GM03348 (cell line): Measurements from ENCODE around the gene BPI.
"Not testable (repeated sequence)": the region's sequence is repeated elsewhere in the genome, so short reads cannot be mapped to it uniquely, and the experiment has no call there.

ENCODE experiments used
- DNase-seq: peaks from one replicate; pipeline ENCODE4 v3.0.0; 2012; ENCODE audit warnings: low spot score

BPI gene

GRCh38 chr20:38336726-38337125 lies 32.8 kb downstream of the BPI start:
- no peak for DNase-seq

DNA sequence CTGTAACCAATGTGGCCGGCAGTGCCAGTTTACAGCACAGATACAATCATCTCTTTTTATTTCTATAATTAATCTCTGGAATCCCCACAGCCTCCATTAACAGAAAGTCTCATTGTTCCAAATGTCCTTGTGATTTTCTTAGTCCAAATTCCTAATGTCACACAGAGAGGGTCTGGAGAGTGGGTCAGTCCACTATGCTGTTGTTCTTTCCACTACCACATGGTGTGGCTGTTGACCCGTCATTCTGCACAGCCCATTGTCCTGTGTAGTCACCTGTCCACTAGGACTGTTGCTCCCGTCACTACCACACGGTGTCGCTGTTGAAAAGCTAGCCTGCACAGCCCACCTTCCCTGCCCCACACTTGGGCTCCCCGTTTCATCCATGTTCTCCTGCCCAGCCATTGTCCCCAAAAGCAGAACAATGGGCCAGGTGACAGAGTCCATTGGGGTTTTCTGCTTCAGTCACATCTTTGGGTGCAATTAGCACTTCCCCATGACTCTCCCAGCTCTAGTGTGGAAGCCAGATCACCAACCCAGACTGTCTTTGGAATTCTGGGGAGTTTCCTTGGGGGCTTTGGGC lies 33.7 kb downstream of the BPI start:
- no peak for DNase-seq

DNA sequence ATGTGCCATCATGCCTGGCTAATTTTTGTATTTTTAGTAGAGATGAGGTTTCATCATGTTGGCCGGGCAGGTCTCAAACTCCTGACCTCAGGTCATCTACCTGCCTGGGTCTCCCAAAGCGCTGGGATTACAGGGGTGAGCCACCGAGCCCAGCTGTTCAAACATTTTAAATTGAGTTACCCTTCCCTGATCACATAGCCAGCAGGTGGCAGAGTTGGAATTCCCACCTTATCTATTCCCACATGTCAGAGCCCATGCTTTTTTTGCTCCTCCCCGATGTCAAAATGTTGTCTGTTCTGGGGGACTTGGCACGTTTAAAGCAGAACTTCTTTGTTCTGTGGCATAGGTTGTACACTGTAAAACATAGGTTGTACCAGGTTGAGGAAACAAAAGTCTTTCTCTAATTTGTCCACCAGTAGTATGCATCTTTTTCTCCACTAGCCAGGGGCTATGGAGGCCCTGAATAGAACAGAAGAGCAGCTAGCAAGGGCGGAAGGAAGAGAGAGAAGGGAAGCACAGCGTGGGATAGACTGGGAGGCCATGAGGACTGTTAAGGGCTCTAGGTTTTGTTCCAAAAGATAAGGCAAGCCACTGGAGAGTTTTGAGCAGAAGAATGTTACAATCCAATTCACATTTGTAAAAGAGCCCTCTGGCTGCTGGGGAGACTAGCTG lies 35.0 kb downstream of the BPI start:
- no peak for DNase-seq

GRCh38 chr20:38339521-38339896 lies 35.6 kb downstream of the BPI start:
- DNase-seq, result not testable (repeated sequence)

DNA sequence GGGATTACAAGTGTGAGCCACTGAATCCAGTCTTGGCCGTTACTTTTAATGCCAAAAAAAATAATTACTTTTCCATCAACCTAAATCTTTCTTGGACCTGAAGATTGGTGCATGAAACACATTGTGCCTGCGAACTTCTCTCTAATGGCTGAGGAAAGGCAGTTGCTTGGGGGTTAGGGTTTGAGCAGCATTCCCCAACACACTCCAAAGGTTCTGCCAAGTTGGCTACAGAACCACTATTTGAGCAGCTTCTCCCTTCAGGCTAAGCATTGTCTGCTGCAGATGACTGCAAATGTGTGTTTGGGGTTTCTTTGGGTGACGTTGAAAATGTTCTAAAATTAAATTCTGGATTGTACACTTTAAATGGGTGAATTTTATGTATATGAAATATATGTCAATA lies 36.0 kb downstream of the BPI start:
- no peak for DNase-seq

GRCh38 chr20:38340693-38341092 lies 36.7 kb downstream of the BPI start:
- no peak for DNase-seq

GRCh38 chr20:38342216-38342615 lies 38.3 kb downstream of the BPI start:
- DNase-seq, result no peak

GRCh38 chr20:38342713-38343310 lies 38.9 kb downstream of the BPI start:
- DNase-seq, result no peak

DNA sequence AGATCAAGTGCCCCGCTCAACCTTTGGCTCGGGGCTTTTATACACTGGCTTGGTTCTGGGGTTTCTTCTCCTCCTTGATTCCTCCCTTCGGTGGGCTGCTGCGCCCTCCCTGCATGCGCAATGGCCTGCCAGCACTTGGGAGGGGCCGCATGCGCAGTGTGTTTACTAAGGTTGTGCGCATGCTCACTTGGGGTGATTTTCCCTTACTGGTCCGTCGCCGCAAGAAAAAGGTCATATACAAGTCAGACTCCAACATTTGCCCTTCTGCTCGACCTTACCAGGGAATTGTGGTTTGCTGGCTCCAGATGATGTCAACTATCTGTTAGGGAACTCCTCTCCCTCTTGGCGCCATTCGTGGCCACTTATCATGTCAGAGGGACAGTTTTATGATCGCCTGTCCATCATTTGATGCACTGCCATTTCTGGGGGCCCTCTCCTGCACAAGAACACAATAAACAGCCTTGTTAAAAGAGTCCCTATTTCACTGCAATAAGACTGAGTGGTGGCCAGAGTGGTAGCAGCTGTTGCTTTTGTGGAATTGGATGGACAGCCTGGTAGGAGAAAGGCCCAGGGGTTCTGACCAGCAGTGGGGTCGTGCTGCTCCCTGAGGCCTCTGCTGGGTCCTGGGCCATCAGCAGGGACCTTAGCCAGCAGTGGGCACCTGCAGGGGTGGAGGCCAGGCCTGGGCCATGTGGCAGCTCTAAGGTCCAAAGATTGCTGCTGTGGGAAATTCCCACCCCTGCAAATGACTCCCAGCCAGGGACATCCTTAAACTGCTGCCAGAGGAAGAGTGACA lies 39.6 kb downstream of the BPI start:
- DNase-seq, result peak; percentile 45

GRCh38 chr20:38344107-38344701 lies 40.2 kb downstream of the BPI start:
- DNase-seq, result no peak

DNA sequence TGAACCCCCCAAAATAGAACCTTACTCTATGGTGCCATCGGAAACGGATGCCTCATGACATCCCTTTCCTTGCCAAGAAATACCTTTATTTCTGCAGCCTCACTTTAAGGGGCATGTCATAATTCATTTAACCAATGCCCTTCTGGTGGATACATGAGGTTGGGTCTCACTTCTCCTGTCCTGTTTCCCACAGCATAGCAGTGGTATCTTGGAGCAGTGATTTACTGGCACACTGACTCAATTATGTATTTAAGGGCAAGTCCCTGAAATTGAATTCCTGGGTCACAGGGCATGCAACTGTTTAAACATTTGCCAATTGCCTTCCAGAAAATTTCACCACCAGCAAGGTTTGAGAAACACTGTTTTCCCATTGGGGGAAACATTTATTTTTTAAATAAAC lies 41.7 kb downstream of the BPI start:
- no peak for DNase-seq

GRCh38 chr20:38346247-38346651 lies 42.3 kb downstream of the BPI start, which contains the start of gene LBP:
Gene LBP, plus strand, starts transcription at chr20:38346482. Its CDS starts 35 bp downstream, at chr20:38346517.
- DNase-seq, result no peak

DNA sequence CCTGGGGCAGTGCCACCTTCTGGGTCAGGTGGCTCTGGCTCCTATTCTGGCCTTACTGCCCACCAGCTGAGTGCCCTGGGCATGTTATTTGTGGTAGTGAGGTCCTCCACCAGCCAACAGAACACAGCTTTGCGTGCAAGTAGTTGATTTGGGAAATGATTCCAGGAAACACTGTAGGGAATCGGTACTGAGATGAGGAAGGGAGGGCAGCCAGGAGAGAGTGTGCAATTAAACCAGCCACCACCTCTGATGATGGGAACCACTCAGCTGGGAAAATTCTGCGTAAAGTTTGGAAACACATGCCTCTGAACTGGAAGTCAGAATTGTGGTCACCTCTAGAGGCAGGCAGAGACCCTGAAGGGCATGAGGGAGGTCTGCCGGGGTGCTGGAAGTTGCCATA lies 42.8 kb downstream of the BPI start:
- DNase-seq, result no peak

GRCh38 chr20:38349856-38350255 lies 45.9 kb downstream of the BPI start:
- no peak for DNase-seq

DNA sequence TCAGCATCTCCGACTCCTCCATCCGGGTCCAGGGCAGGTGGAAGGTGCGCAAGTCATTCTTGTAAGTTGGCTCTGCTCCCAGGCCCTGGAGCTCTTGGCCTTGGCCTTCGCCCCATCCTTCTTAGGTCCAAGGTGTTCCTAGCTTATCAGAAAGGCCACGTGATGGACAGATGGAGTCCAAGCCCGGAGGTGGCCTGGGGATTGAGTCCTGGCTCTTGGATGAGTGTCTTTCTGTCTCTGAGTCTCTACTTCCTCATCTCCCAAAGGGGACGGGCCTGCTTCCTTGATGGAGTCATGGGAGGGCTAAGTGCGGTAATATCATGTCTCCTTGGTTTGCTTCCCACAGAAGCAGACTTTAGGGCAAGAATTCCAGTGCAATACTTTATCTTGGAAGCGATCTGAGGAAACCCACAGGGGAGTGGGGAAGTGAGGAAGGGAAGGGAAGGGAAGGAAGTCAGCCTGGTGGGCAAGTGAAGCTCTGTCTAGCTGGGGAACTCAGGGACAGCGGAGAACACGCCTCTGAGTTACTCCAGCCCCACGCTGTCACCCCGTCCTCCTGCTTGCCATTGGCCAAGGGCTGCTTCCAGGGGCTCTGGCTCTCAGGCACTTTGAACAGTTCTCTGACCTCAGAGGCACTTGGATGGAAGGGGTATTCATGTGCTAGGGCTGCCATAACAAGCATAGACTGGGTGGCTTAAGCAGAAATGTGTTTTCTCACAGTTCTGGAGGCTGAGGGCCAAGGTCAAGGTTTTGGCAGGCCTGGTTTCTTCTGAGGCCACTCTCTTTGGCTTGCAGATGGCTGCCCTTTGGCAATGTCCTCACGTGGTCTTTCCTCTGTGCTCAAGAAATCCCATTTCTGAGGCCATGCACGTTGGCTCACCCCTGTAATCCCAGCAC lies 47.2 kb downstream of the BPI start:
- no peak for DNase-seq

DNA sequence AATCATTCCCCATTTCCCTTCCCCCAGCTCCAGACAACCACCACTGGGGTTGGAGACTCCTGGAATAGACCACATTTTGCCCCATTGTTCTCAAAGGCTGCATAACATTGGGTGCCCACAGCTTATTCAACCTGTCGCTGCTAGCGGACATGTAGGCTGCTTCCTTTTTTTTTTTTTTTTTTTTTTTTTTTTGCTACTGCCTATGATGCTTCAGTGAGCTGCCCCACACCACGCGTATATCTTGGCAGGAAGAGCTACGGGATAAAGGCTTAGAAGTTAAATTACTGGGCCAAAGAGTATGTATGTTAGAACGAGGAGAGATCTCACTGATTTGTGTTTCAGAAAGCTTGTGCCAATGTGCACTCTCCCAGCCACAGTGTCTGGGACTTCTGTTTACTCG lies 49.4 kb downstream of the BPI start:
- DNase-seq, result no peak

- DNase-seq, result no peak
Observed at GRCh38 chr20:38354227-38354626, 50.3 kb downstream of the BPI start.

DNA sequence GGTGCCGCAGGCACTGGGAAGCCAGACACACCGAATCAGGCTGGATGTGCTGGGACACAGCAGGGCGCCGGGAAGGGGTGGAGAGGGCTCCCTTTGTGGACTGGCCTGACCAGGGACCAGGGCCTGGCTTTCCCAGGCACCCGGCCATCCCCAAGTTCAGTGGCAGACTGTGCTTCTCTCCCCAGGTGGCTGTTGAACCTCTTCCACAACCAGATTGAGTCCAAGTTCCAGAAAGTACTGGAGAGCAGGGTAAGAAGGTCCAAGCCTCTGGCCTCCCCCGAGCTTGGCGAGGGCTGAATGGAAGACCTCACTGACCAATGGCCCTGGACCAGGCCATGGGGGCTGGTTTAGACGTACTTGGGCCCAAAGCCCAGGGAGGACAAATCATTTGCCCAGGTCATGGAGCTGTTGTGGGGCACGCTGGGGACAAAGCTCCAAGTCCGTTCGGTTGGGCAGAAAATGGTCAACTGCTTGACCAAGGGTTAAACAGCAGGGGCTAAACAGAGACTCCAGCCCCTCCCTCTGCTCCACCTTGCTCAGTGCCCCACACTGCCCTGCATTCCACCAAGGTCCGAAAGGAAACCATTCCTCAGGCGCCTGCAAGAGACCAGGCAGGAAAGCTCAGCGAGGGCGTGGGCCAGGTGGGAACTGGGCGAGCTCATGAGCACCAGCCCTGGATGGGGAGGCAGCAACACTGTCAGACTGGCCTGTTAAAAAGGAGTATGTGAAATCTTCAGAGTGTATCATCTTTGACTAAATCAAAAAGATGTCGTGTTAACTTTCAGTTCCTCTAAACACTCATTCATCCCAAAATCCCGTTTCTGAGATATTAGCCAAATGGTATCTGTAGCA lies 51.4 kb downstream of the BPI start:
- DNase-seq, result no peak

- DNase-seq, result no peak
Observed at GRCh38 chr20:38357653-38358207, 53.8 kb downstream of the BPI start.

DNA sequence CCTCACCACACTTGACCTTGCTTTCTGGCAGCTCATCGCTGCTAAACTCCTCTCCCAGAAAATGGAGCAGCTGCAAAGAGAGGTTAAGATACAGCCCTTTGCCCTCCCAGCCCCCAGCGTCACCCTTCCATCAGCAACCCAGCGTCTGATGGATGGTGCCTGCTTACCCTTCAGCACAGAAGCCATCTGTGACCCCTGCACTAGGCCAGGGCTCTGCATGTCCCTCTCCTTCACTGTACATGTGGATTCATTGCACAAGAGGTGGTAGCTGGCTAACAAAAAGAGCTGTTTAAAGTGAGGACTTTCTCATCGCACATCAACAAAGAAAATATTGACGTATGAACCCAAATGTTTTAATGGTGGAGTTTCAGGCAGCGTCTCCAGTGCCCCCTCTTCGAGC lies 54.6 kb downstream of the BPI start:
- no peak for DNase-seq
